Measurements from ENCODE around the gene PARVG.

Gene PARVG

GRCh38 chr22:44143579-44143978 lies 37.1 kb upstream of the PARVG start (continued):
- TF ChIP-seq ZNF707 (tag by site-specific recombination; IDR thresholded peaks at IDR 0.05), result no peak
- no peak for TF ChIP-seq MYNN (tag by site-specific recombination; IDR thresholded peaks at IDR 0.05; ENCODE audit: borderline replicate concordance)
- no peak for TF ChIP-seq ZNF768 (tag by site-specific recombination; IDR thresholded peaks at IDR 0.05)
- TF ChIP-seq ZNF704 (tag by site-specific recombination; IDR thresholded peaks at IDR 0.05), result no peak

- no peaks in the 10 kb centered on the region for H3K36me3 ChIP-seq (ENCODE audit: control insufficient read depth in 2 of 2, insufficient read depth in 1 of 2, low read length in 2 of 2)
- no peak overlapping the region for H3K27ac ChIP-seq (ENCODE audit: extremely low read depth, low read depth, low read length)
- CTCF ChIA-PET, result no interaction called here
- no peaks in the 10 kb centered on the region for H3K9me3 ChIP-seq (ENCODE audit: control insufficient read depth, insufficient read depth, low read depth, low read length)
- POLR2A ChIA-PET, result no interaction called here
- H3K4me1 ChIP-seq (ENCODE audit: control insufficient read depth, insufficient read depth, low read length), result no peaks in the 10 kb centered on the region
- TF ChIP-seq ZBTB6 (tag by site-specific recombination; IDR thresholded peaks at IDR 0.05), result no peak
- no peak for TF ChIP-seq KLF7 (tag by site-specific recombination; IDR thresholded peaks at IDR 0.05; ENCODE audit: borderline replicate concordance)
- TF ChIP-seq ZNF426 (tag by site-specific recombination; IDR thresholded peaks at IDR 0.05), result no peak
- no peak for TF ChIP-seq ZFP69B (tag by site-specific recombination; IDR thresholded peaks at IDR 0.05)
- no peak for TF ChIP-seq ZNF518A (tag by site-specific recombination; conservative IDR thresholded peaks at IDR 0.05; ENCODE audit: low read depth)
- no peak for TF ChIP-seq BCL11A (tag by site-specific recombination; IDR thresholded peaks at IDR 0.05; ENCODE audit: low read depth)
- no peak for TF ChIP-seq ZNF600 (tag by site-specific recombination; IDR thresholded peaks at IDR 0.05)
- no peak for TF ChIP-seq ZIC2 (tag by site-specific recombination; IDR thresholded peaks at IDR 0.05)
- no peak for TF ChIP-seq SCRT2 (tag by site-specific recombination; IDR thresholded peaks at IDR 0.05)
- TF ChIP-seq ZNF670 (tag by site-specific recombination; IDR thresholded peaks at IDR 0.05; ENCODE audit: low read depth), result no peak
- TF ChIP-seq ZNF629 (tag by site-specific recombination; IDR thresholded peaks at IDR 0.05), result no peak
- no peak for TF ChIP-seq ZBTB10 (tag by site-specific recombination; IDR thresholded peaks at IDR 0.05)
- TF ChIP-seq ZNF404 (tag by site-specific recombination; IDR thresholded peaks at IDR 0.05), result no peak
- no peak for TF ChIP-seq ZNF747 (tag by site-specific recombination; IDR thresholded peaks at IDR 0.05)
- TF ChIP-seq HOXD13 (CRISPR knock-in tag; IDR thresholded peaks at IDR 0.05; ENCODE audit: borderline replicate concordance), result no peak
- TF ChIP-seq MEIS1 (CRISPR knock-in tag; IDR thresholded peaks at IDR 0.05; ENCODE audit: borderline replicate concordance), result no peak
- TF ChIP-seq ZNF202 (tag by site-specific recombination; IDR thresholded peaks at IDR 0.05; ENCODE audit: borderline replicate concordance), result no peak
- TF ChIP-seq ZNF146 (tag by site-specific recombination; IDR thresholded peaks at IDR 0.05), result no peak
- TF ChIP-seq ZNF335 (tag by site-specific recombination; conservative IDR thresholded peaks at IDR 0.05), result no peak
- no peak overlapping the region for H3K4me3 ChIP-seq (ENCODE audit: low read depth, low read length)
Measured at GRCh38 chr22:44144046-44144569, 36.6 kb upstream of the PARVG start.
